ENCODE measurements around the gene FN3KRP.
"Not testable (repeated sequence)": the region's sequence is repeated elsewhere in the genome, so short reads cannot be mapped to it uniquely, and the experiment has no call there.

FN3KRP gene

DNA sequence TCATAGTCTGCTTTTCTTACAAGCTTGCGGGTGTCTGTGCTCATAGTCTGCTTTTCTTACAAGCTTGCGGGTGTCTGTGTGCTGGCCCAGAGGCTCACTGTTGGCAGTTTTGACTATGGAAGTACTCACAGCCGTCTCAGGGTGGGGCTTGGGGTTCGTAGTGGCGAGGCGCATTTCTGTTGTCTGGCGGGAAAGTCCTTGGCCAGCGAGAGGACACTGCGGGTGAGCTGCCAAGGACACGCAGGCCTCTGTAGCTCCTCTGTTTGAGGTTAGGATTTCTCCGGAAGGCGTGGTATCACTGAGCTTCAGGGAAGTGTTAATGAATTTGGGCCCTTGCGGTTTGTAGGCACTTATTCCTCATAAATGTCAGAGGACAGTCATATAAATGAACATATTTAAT is 48.9 kb downstream of the FN3KRP start:
- DNase-seq (ENCODE audit: low read depth, low spot score), result no peak
- H3K4me3 ChIP-seq (ENCODE audit: low read length), result no peak overlapping the region

DNA sequence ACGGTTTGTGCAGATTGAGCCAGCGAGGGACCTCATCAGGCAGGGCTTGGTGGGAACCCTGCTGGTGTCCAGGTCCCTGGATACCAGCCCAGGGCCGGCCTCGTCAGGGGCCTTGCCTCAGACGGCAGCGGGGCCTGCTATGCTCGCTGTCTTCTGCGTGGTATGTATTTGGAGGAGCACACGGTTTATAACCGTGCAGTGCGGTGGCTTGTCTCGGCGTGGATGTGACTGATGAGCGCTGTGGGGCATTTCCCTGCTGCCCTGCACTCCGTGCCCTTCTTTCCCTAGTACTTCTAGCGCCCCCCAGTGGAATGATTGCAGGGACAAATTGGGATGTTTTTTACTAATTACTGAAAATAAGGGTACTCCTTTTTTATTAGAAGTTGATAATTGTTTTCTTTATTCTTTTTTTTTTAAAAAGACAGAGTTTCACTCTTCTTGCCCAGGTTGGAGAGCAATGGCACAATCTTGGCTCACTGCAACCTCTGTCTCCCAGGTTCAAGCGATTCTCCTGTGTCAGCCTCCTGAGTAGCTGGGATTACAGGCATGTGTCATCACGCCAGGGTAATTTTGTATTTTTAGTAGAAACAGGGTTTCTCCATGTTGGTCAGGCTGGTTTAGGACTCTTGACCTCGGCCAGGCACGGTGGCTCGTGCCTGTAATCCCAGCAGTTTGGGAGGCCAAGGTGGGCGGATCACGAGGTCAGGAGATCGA is 50.7 kb downstream of the FN3KRP start:
- no peak for DNase-seq (ENCODE audit: low read depth, low spot score)
- H3K4me3 ChIP-seq (ENCODE audit: low read length), result no peak overlapping the region

GRCh38 chr17:82769041-82769440 is 52.5 kb downstream of the FN3KRP start:
- no peak for DNase-seq (ENCODE audit: low read depth, low spot score)
- no peak overlapping the region for H3K4me3 ChIP-seq (ENCODE audit: low read length)

GRCh38 chr17:82772026-82772425 is 55.5 kb downstream of the FN3KRP start:
- H3K4me3 ChIP-seq (ENCODE audit: low read length), result no peak overlapping the region
- no peak for DNase-seq (ENCODE audit: low read depth, low spot score)

DNA sequence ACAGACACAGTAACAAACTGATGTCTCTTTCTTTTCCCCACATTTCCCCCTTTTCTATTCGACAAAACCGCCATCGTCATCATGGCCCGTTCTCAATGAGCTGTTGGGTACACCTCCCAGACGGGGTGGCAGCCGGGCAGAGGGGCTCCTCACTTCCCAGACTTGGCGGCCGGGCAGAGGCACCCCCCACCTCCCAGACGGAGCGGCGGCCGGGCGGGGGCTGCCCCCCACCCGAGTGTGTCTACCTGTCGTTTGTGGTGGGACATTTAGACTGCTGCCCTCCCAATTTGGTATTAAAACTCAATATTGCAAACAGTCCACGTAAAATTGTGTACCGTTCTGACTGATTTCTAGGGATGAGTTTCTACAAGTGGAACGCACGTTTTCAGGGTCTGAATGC is 58.0 kb downstream of the FN3KRP start:
- not testable (repeated sequence) for DNase-seq (ENCODE audit: low read depth, low spot score); H3K4me3 ChIP-seq (ENCODE audit: low read length)

- DNase-seq (ENCODE audit: low read depth, low spot score), result peak; percentile 47
- no peak overlapping the region for H3K4me3 ChIP-seq (ENCODE audit: low read length)
Measured at GRCh38 chr17:82775001-82775823, 58.7 kb downstream of the FN3KRP start.

DNA sequence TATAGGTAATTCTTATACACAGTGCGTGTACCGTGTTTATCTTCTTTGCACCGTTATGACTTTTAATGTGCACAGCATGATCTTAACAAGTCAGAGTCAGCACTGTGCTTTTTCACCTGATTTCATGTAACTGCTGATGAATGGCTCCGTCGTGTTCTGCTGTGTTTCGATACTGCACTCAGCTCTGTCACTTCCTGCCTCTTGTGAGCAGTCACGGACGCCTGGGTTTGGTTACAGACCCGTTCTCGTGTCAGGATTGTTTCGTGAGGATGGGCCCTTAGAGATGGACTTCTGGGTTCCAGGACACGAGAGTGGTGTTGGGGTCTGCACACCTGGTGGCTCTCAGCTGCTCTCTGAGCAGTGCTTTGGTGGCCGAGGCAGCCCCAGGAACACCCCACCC is 59.9 kb downstream of the FN3KRP start:
- no peak overlapping the region for H3K4me3 ChIP-seq (ENCODE audit: low read length)
- no peak for DNase-seq (ENCODE audit: low read depth, low spot score)
